Chondrocyte (in vitro differentiated cells): ENCODE measurements around the gene POLA1. TPM values are rescaled to one million over a fixed set of nuclear protein-coding genes. Genes with fewer than 3 reads are reported as not detected.

ENCODE experiments used
- DNase-seq: peaks from one replicate; pipeline ENCODE4 v3.0.0; 2021; ENCODE audit warnings: mixed read lengths, low spot score
- H3K27ac Mint-ChIP-seq: one replicate; pipeline ENCODE4 v1.8.0; 2021; ENCODE audit warnings: mild to moderate bottlenecking, moderate library complexity, mixed read lengths; ENCODE audit not compliant: unreplicated experiment
- H3K27me3 Mint-ChIP-seq: 2 replicates; pipeline ENCODE4 v1.8.0; 2021; ENCODE audit warnings: low read depth, mixed read lengths
- H3K36me3 Mint-ChIP-seq: 2 replicates; pipeline ENCODE4 v1.8.0; 2021; ENCODE audit warnings: low read depth, mixed read lengths
- H3K4me1 Mint-ChIP-seq: 2 replicates; pipeline ENCODE4 v1.8.0; 2021; ENCODE audit warnings: low read depth, mild to moderate bottlenecking, mixed read lengths
- H3K4me3 Mint-ChIP-seq: one replicate; pipeline ENCODE4 v1.8.0; 2021; ENCODE audit warnings: mild to moderate bottlenecking, moderate library complexity, mixed read lengths; ENCODE audit not compliant: unreplicated experiment
- H3K9me3 Mint-ChIP-seq: 2 replicates; pipeline ENCODE4 v1.8.0; 2021; ENCODE audit warnings: low read depth, mixed read lengths
- CTCF ChIP-seq: fragments of 200-600 bp; sonication (generic); IDR thresholded peaks from 2 replicates; pipeline ENCODE4 v1.5.0; 2021; ENCODE audit warnings: antibody characterized with exemption, mild to moderate bottlenecking, moderate library complexity
- total RNA-seq: library from RNA; stranded (reverse); gene quantifications from 3 replicates; pipeline ENCODE4 v1.2.1, GENCODE V29; 2021

The POLA1 gene
- total RNA-seq, 1 donor from 2014 or later: 10.8 TPM

DNA sequence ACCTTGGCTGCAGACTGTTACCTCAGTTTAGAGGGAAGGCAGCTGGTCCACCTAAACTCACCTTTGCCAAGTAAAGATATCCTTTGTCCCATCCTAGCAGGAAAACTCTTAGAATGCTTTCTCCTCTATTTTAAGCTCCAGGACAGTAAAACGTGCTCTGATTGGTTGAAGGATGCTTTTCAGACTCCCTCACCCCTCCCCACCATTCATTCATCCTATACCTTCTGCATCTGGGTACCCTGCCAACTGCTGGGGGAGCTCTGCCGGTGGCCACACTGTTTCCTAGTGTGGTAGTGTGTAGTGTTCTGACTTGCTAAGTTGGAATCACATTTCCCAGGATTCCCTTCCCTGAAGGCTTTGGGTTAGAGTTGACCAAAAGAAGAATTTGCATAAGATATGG lies 20.3 kb upstream of the POLA1 start:
- Mint-ChIP-seq H3K4me1 (no peaks in the 10 kb centered on the region), H3K4me3 (no peak overlapping the region), H3K9me3 (no peaks in the 10 kb centered on the region), H3K27ac (no peak overlapping the region), H3K36me3 (no peaks in the 10 kb centered on the region), H3K27me3 (peaks cover 2% of the 10 kb centered on the region)
- TF ChIP-seq CTCF: no peak
- no peak for DNase-seq

DNA sequence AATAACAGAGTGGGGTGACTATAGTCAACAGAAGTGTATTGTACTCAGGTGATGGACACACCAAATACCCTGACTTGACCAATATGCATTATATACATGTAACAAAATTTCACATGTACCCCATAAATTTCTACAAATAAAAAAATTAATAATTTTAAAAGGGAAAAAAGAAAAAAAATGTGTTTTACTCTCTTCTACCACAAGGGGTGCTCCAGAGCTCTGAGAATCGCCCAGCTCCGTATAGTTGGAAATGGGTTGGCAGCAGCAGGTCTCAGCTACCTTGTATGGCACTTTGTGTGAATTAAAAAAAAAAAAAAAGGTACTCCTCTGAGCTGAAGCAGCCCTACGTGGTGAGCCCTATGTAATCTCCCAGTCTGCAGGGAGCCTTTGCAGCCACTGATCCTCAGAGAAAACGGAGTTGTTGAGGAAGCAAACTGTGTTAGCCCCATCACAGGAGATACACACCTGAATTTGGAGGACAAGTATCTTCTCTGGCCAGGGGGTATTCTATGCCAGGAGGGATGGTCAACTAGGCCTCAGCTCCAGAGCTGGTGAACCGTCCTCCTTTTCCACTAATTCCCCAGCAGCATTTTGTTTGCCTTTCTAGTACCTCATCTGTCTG lies 17.2 kb upstream of the POLA1 start:
- no peaks in the 10 kb centered on the region for H3K9me3 Mint-ChIP-seq
- no peaks in the 10 kb centered on the region for H3K4me1 Mint-ChIP-seq
- DNase-seq: no peak
- no peaks in the 10 kb centered on the region for H3K36me3 Mint-ChIP-seq
- H3K4me3 Mint-ChIP-seq: no peak overlapping the region
- no peak overlapping the region for H3K27ac Mint-ChIP-seq
- peaks cover 10% of the 10 kb centered on the region for H3K27me3 Mint-ChIP-seq
- TF ChIP-seq CTCF: peak; percentile 85

DNA sequence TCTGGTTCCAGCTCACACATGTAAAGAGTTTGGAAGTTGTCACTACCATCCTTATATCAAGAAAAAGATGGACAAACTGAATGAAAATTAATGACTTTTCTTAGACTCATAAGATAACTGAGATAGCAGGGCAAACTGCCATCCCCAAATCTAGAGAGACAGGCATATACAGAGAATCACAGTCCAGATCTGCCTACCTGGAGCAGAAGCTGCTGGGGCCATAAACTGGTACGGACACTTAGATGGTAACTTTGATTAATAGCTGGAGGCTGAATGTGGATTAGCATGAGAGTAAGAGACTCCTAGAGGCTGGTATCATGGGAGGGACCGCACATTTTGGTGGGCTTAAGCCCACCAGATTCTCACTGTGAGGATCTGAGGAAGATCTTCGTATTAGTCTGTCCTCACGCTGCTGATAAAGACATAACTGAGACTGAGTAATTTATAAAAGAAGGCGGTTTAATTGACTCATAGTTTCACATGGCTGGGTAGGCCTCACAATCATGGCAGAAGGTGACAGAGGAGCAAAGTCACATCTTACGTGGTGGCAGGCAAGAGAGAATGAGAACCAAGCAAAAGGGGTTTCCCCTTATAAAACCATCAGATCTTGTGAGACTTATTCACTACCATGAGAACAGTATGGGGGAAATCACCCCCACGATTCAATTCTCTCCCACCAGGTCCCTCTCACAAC lies 10.8 kb upstream of the POLA1 start:
- H3K27me3 Mint-ChIP-seq: peaks cover 30% of the 10 kb centered on the region
- DNase-seq: no peak
- no peak overlapping the region for H3K4me3 Mint-ChIP-seq
- peaks cover 10% of the 10 kb centered on the region for H3K9me3 Mint-ChIP-seq
- H3K36me3 Mint-ChIP-seq: peaks cover 3% of the 10 kb centered on the region
- TF ChIP-seq CTCF: no peak
- no peaks in the 10 kb centered on the region for H3K4me1 Mint-ChIP-seq
- H3K27ac Mint-ChIP-seq: no peak overlapping the region

DNA sequence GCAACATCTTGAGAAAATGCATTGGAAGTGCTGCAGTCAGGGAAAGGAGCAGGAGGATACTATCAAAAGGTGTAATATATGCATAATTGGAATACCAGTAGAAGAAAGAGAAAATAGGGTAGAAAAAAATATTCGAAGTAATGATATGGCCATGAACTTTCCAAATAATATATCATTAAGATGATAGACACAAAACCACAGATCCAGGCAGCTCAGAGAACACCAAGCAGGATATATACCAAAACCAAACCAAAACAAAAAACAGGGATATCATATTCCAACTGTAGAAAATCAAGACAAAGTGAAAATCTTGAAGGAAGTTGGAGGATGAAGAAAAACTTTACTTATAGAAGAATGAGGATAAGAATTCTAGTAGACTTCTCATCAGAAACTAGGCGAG lies 9.7 kb upstream of the POLA1 start:
- no peak for DNase-seq
- no peak for TF ChIP-seq CTCF
- peaks cover 30% of the 10 kb centered on the region for H3K27me3 Mint-ChIP-seq
- peaks cover 10% of the 10 kb centered on the region for H3K9me3 Mint-ChIP-seq
- H3K27ac Mint-ChIP-seq: no peak overlapping the region
- H3K4me1 Mint-ChIP-seq: no peaks in the 10 kb centered on the region
- peaks cover 3% of the 10 kb centered on the region for H3K36me3 Mint-ChIP-seq
- no peak overlapping the region for H3K4me3 Mint-ChIP-seq

GRCh38 chrX:24692305-24692704 lies 1.4 kb upstream of the POLA1 start:
- TF ChIP-seq CTCF: no peak
- Mint-ChIP-seq H3K27me3 (peaks cover 1% of the 10 kb centered on the region), H3K4me3 (no peak overlapping the region), H3K4me1 (peaks cover 25% of the 10 kb centered on the region), H3K9me3 (no peaks in the 10 kb centered on the region), H3K36me3 (no peaks in the 10 kb centered on the region), H3K27ac (no peak overlapping the region)
- no peak for DNase-seq
